Measurements from ENCODE around the gene TRAPPC11.

GRCh38 chr4:183758061-183758757 lies 99.1 kb downstream of the TRAPPC11 start:
- TF ChIP-seq ZNF274 (IDR thresholded peaks at IDR 0.05; ENCODE audit: low read depth, low read length) (no peak), SUZ12 (IDR thresholded peaks at IDR 0.05; ENCODE audit: extremely low read depth, insufficient read depth, insufficient read length) (no peak)
